HepG2 (cell line): ENCODE results near the gene CIART. TPM values are rescaled to one million over a fixed set of nuclear protein-coding genes. Genes with fewer than 3 reads are reported as not detected.

Source experiments
- CERS6 ChIP-seq: sonication (generic); formaldehyde crosslinking; IDR thresholded peaks from 2 replicates; pipeline ENCODE4 v1.5.0; 2020; ENCODE audit warnings: missing genetic modification reagents
- MIER2 ChIP-seq: IDR thresholded peaks from 2 replicates; pipeline ENCODE4 v1.6.1; 2016; ENCODE audit warnings: missing biosample characterization, missing genetic modification reagents
- MIXL1 ChIP-seq: IDR thresholded peaks from 2 replicates; pipeline ENCODE4 v1.6.1; 2016
- MTF1 ChIP-seq: sonication (generic); formaldehyde crosslinking; IDR thresholded peaks from 2 replicates; pipeline ENCODE4 v1.5.0; 2020; ENCODE audit warnings: missing genetic modification reagents
- NR3C1 ChIP-seq: sonication (generic); formaldehyde crosslinking; IDR thresholded peaks from 2 replicates; pipeline ENCODE4 v1.4.0; 2020; ENCODE audit warnings: missing genetic modification reagents
- POLR2A ChIP-seq, 2 experiments: IDR thresholded peaks; 2 replicates each; pipeline ENCODE4 v1.6.1; 2011; ENCODE audit warnings: low read depth in 2 of 2, low read length in 2 of 2, mild to moderate bottlenecking in 1 of 2, moderate library complexity in 1 of 2; ENCODE audit not compliant: insufficient read depth in 1 of 2
- SKIL ChIP-seq: sonication (generic); formaldehyde crosslinking; IDR thresholded peaks from 2 replicates; pipeline ENCODE4 v1.8.0; 2022; ENCODE audit warnings: missing genetic modification reagents, mild to moderate bottlenecking, moderate library complexity, borderline replicate concordance
- SOX13 ChIP-seq, 3 experiments: fragments of 450-650 bp in 1 of 3; sonication (generic) in 1 of 3; formaldehyde crosslinking in 1 of 3; IDR thresholded peaks in 2 of 3; conservative IDR thresholded peaks in 1 of 3; 2 replicates each; pipeline versions ENCODE4 v1.5.0 to v1.6.1; 2016 to 2020; ENCODE audit warnings: antibody characterized with exemption in 1 of 3, mild to moderate bottlenecking in 1 of 3, missing compliant biosample characterization in 1 of 3, missing genetic modification reagents in 1 of 3, moderate library complexity in 1 of 3
- SOX6 ChIP-seq, 2 experiments: fragments of 450-650 bp in 1 of 2; sonication (generic) in 1 of 2; formaldehyde crosslinking in 1 of 2; IDR thresholded peaks; 2 replicates each; pipeline versions ENCODE4 v1.4.0 to v1.6.1; 2017 to 2020; ENCODE audit warnings: antibody characterized with exemption in 1 of 2, mild to moderate bottlenecking in 1 of 2, missing genetic modification reagents in 1 of 2
- SP1 ChIP-seq, 2 experiments: fragments of 450-650 bp in 1 of 2; sonication (generic) in 1 of 2; formaldehyde crosslinking in 1 of 2; IDR thresholded peaks; 2 replicates each; pipeline versions ENCODE4 v1.4.0 to v1.6.1; 2016 to 2020; ENCODE audit warnings: missing genetic modification reagents in 1 of 2
- TBX2 ChIP-seq: sonication (generic); formaldehyde crosslinking; IDR thresholded peaks from 2 replicates; pipeline ENCODE4 v1.5.0; 2020; ENCODE audit warnings: missing genetic modification reagents, mild to moderate bottlenecking, borderline replicate concordance
- TFAP4 ChIP-seq: sonication (generic); IDR thresholded peaks from 2 replicates; pipeline ENCODE4 v1.6.1; 2016; ENCODE audit warnings: low read depth, borderline replicate concordance
- TGIF2 ChIP-seq: IDR thresholded peaks from 2 replicates; pipeline ENCODE4 v1.6.1; 2016; ENCODE audit warnings: control low read depth, missing compliant biosample characterization
- ZHX2 ChIP-seq, 2 experiments: sonication (generic) in 1 of 2; formaldehyde crosslinking in 1 of 2; IDR thresholded peaks; 2 replicates each; pipeline versions ENCODE4 v1.6.1 to v1.9.0; 2014 to 2022; ENCODE audit warnings: antibody characterized with exemption in 1 of 2, borderline replicate concordance in 1 of 2, inconsistent platforms in 1 of 2, low read depth in 1 of 2, missing genetic modification reagents in 1 of 2
- ZNF207 ChIP-seq: fragments of 450-650 bp; IDR thresholded peaks from 2 replicates; pipeline ENCODE4 v1.6.1; 2016; ENCODE audit warnings: antibody characterized with exemption, borderline replicate concordance
- ZNF652 ChIP-seq: IDR thresholded peaks from 2 replicates; pipeline ENCODE4 v1.6.1; 2016; ENCODE audit warnings: low read depth, borderline replicate concordance
- ZNF749 ChIP-seq: sonication (generic); formaldehyde crosslinking; IDR thresholded peaks from 2 replicates; pipeline ENCODE4 v1.8.0; 2022; ENCODE audit warnings: mild to moderate bottlenecking, missing genetic modification reagents, moderate library complexity, borderline replicate concordance
- ZNF792 ChIP-seq: IDR thresholded peaks from 2 replicates; pipeline ENCODE4 v1.6.1; 2016
- polyA plus RNA-seq, 8 experiments: library from polyadenylated mRNA; depleted of rRNA in 3 of 8; stranded (reverse) in 7 of 8; unstranded in 1 of 8; fragments of >200 nt; fragmentation: Illumina TruSeq in 4 of 8; extraction: Trizol in 4 of 8; gene quantifications; 2 replicates each; pipeline versions ENCODE4 v1.2.1 to v1.2.3, GENCODE V29; 2011 to 2016; ENCODE audit warnings: low read depth in 4 of 8, missing spikeins in 1 of 8, mixed read lengths in 1 of 8; ENCODE audit not compliant: insufficient read depth in 1 of 8
- total RNA-seq, 5 experiments: library from RNA; depleted of rRNA; stranded (reverse); fragments of >200 nt; fragmentation: Illumina TruSeq; extraction: Trizol; gene quantifications; 2 replicates each; pipeline ENCODE4 v1.2.3, GENCODE V29; 2016; ENCODE audit warnings: low read depth in 1 of 5

The CIART gene
- total and polyA plus RNA-seq, 2 of the 13 experiments (the other 11 are each of a cell fraction or from before 2014, with no cell fraction given), result 0.58 TPM; not detected in 1

- TF ChIP-seq SP1 (IDR thresholded peaks at IDR 0.05), result no peak
- TF ChIP-seq SP1 (CRISPR knock-in tag; IDR thresholded peaks at IDR 0.05), result no peak
- no peak for TF ChIP-seq CERS6 (CRISPR knock-in tag)
- TF ChIP-seq ZNF749 (CRISPR knock-in tag), result no peak
- no peak for TF ChIP-seq SOX13 (IDR thresholded peaks at IDR 0.05)
- TF ChIP-seq SOX13 (CRISPR knock-in tag; conservative IDR thresholded peaks at IDR 0.05 in 1 of 2, IDR thresholded peaks at IDR 0.05 in 1 of 2), result no peak
- no peak for TF ChIP-seq ZNF207
- TF ChIP-seq ZNF792 (CRISPR knock-in tag), result no peak; the same call in 1 of the 2 replicates
- TF ChIP-seq POLR2A (IDR thresholded peaks at IDR 0.05; ENCODE audit: insufficient read depth in 1 of 2, low read depth in 2 of 2, low read length in 2 of 2), result peak; percentile 95 to 96
- peak; percentile 76; the same call in 1 of the 2 replicates for TF ChIP-seq TGIF2 (CRISPR knock-in tag)
- TF ChIP-seq SKIL (CRISPR knock-in tag), result no peak
- no peak for TF ChIP-seq NR3C1 (CRISPR knock-in tag)
- TF ChIP-seq MIXL1, result peak; percentile 56
- no peak for TF ChIP-seq ZNF652 (CRISPR knock-in tag)
- TF ChIP-seq MIER2, result no peak
- TF ChIP-seq MTF1 (CRISPR knock-in tag), result no peak
- TF ChIP-seq TFAP4, result peak; percentile 30; the same call in 1 of the 2 replicates
- peak; percentile 35; the same call in 1 of the 2 replicates for TF ChIP-seq TBX2
- TF ChIP-seq ZHX2 (IDR thresholded peaks at IDR 0.05; ENCODE audit: low read depth), result peak; percentile 66
- TF ChIP-seq ZHX2 (CRISPR knock-in tag; IDR thresholded peaks at IDR 0.05; ENCODE audit: borderline replicate concordance), result no peak
- no peak for TF ChIP-seq SOX6 (IDR thresholded peaks at IDR 0.05)
- TF ChIP-seq SOX6 (CRISPR knock-in tag; IDR thresholded peaks at IDR 0.05), result peak; percentile 57; the same call in 1 of the 2 replicates
Observed at GRCh38 chr1:150293433-150294253, 11.3 kb downstream of the CIART start, which contains the start of gene MRPS21 (continued).
